T-helper 22 cell (primary cell): ENCODE data around the gene NFIB.

ENCODE experiments used
- DNase-seq: peaks from one replicate; pipeline ENCODE4 v3.0.0-alpha.2; 2020; ENCODE audit warnings: low read depth

The NFIB gene

DNA sequence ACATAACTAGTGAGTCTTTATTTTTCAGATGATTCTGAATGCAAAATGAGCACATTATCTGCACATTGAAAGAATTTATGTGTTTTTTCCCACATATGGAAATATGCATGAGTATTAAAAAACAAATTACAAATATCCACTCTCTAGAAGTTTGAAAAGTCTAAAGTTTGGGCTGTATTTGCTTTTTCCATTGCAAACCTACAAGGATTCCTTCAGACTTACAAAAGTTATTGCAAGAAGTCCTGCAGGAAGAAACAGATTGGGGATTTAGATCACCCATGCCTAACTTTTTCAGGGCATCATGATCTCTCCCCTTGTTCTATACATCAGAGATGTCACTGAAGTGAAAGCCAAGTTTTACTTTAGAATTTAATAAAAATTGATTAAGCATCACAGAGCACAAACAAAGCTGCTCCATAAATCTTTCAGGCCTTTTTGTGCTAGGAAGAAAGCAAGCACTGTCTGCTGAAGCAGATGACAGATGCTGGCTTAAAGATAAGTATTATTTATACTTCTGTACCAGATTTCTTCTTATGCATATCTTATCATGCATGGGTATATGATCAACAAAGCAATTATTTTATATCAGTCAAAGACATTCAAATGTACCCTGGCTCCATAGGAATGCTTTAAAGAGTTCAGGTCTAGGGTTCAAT, 71.7 kb downstream of the NFIB start:
- no peak for DNase-seq

DNA sequence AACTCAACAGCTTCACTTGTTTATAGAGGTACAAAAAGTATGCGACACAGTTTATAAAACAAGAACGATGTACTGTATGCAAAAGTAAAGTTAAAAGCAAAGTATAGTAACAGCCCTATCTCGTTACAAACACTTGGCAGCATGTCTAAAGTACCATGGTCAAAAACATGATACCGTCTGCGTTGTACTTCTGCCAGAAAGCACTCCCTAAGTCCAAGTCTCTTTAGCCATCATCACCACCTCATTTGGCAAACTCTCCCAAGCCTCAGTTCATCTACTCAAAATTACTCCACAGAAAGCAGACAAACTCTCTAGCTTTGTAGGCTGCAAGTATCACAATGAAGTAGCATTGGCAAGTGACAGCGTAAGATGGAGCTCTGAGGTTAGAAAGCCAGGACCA, 73.4 kb downstream of the NFIB start:
- no peak for DNase-seq

DNA sequence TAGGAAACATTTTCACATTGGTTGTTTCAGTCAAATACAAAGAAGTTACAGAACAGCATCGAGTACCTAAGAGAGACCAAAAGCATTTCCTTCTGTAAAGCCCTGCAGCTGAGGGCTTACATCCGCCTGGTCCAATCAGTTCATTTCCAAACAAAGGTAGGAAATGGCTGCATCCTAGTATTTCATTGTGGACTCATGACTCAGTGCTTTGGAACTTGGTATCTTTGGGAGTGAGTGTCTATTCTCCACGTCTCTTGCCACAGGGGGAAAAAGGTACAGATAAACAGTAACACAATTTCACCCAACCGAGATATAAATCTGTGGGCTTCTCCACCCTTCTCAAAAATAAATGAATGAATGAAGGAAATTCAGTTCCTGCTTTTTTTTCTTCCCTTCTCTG, 75.4 kb downstream of the NFIB start:
- no peak for DNase-seq

DNA sequence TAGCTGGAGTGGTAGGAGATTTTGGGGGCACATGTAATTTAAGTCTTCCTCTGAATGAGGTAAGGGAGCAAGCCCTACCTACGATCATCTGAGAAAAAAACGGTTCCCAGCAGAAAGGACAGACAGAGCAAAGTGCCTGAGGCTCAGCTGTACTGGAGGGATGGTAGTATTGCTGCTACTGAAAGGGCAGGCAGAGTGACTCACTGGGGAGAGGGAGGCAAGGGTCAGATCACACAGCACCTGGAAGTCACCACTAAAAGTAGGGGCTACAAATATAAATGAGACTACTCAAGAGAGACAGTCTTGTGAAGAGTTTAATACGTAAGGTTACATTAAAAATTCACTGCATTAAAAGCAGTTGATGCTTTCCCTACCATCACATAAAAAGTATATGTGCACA, 75.9 kb downstream of the NFIB start:
- no peak for DNase-seq

DNA sequence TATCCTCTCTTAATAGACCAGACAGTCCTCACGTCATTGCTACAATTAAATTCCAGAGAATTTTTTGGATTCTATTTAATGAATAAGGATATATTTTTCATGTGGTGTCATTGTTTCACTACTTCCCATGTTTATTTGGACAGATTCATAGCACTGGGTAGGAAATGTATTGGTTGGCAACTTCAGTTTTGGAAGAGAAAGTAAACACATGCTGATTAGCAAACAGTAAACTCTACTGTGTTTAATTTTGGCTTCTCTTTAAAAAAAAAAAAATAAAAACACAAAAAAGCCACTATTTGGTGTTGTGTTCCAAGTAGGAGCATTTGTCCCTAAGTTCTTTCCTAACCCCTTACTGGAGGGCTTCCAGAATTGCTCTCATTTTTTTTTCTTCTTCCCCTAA, 77.3 kb downstream of the NFIB start:
- DNase-seq = no peak

DNA sequence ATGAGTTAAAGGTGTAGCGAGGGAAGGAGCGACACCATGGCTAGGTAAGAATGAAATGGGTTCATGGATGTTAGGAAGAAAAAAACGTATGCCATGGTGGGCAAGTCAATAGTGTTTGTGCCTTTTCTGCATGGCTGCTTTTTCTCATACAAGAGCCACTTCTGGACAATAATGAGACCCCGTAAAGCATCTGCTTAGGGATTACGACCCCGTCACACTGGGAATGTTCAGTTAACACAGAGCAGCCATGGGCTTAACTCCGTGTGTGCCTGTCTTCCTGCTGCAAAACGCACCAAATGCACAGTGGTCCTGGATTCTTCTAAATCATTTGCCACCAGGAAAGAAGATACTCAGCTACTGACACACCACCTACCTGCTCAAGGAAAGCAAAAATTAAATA, 81.8 kb downstream of the NFIB start:
- no peak for DNase-seq

DNA sequence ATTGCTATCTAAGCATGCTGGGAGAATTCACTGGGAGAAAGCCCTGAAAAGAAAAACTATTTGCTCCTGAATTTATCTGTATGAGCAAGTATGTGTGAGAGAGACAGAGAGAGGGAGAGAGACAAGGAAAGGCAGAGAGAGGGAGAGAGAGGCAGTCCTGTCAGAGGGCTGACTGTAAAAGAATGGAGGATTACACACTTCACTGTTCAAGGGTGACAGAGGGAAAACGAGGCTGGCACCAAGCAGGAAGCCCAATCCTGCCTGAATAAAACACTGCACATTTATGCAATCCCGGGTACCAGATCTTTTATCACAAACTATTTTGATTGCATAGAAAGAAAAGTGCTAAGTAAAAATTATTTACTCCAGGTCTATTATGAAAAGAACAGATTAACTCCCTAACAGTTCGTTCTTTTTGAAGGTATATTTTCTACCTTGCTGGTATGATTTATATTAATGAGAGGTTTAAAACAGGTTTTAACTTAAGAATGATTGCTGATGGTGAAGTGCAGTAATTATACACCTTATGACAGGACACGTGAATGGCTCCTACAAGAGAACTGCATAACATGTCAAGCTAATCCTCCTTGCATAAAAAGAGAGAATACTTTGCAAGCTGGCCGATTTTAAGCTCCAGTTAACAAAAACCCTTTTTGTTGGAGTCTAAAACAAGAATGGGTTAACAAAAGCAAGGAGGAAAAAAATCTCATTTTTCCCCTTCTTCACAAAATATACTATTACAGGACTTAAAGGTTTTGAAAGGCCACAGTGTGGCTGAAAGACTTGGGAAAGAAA, 82.5 kb downstream of the NFIB start:
- no peak for DNase-seq

DNA sequence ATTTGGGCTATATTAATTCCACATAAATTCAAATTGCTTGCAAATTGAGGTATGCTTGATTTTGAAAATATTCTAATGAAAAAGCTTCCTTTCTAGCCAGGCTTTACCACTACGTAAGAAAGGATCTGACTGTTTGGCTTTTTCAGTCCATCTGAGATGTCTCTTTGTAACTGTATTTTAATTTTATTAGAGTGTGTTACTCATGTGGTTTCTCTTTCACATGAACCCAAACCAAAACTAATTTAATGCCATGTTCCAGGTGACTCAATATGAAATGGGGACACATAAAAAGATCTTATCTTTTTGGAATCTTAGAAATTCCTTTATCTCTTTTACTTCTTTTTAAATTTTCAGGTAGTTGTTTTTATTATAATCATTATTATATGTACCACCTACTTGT, 85.3 kb downstream of the NFIB start:
- no peak for DNase-seq

DNA sequence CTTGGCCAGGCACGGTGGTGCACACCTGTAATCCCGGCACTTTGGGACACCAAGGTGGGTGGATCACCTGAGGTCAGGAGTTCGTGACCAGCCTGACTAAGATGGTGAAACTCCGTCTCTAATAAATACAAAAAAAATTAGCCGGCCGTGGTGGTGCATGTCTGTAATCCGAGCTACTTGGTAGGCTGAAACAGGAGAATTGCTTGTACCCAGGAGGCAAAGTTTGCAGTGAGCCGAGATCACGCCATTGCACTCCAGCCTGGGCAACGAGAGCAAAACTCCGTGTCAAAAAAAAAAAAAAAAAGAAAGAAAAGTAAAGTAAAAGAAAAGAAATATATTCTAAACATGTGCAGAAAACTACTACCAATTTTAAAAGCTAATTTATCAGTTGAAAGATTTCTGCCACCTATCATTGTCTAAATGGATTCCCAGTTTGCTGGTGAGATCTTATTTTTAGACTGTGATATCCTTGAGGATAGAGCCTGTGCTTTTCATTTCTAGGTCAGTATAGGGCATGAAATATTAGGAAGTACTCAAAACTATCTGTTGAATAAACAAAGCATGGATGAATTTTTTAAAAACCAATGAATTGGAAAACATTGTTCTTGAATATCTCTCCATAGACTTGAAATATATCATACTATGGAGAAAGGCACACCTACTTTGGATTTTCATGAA, 86.9 kb downstream of the NFIB start:
- no peak for DNase-seq

DNA sequence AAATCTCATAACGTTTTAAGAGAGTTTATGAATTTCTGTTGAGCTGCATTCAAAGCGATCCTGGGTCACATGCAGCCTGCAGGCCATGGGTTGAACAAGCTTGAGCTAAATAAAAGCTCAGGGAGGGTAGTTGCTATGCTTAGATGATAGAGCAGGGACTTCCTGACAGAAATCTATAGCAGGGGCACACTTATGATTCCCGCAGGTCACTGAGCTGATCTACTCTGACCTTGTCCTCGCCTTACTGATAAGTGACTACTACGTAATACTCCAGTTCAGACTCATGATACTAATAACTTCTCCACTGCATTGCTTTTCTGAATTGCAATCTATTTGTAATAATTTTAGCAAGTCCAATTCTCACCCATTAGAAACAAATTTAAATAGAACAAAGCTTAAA, 90.9 kb downstream of the NFIB start:
- no peak for DNase-seq

DNA sequence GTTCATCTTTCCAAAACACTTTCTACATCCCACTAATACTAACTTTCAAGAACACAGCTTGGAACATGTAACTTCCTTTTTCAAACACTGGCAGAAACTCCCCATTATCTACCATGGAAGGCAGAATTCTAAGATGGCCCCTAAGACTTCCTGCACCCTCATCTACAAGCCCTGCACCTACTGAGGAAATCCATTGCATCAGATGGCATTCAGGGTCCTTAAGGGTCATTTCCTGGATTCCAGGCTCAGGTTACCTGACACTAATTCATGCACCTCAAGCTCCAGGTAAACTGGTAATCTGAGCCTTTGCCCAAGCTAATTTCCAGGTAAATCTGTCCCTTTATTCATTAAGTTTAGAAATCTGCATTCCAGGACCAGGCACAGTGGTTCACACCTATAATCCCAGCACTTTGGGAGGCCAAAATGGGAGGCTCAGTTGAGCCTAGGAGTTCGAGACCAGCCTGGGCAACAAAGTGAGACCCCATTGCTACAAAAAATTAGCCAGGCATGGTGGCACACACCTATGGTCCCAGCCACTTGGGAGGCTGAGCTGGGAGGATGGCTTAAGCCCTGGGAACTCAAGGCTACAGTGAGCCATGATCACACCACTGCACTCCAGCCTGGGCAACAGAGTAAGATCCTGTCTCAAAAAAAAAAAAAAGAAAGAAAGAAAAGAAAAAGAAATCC, 91.6 kb downstream of the NFIB start:
- DNase-seq = no peak

DNA sequence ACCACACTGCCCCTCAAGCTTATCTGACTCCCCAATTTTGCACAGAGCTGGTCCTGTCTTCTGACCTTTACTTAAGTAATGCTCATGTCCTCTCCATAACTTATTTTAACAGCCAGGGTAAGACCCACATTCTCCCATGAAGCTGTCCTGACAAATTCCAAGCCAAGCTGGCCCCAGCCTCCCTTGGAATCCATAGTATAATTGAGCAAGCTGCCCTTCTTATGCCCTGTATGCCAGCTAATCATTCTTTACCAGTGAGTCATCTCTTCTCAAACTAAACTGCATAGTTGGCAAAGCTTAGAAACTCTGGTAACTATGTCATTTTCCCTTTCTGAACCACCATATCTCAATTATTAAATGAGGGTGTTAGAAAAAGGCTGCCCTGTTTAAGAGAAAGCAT, 92.4 kb downstream of the NFIB start:
- DNase-seq = no peak

DNA sequence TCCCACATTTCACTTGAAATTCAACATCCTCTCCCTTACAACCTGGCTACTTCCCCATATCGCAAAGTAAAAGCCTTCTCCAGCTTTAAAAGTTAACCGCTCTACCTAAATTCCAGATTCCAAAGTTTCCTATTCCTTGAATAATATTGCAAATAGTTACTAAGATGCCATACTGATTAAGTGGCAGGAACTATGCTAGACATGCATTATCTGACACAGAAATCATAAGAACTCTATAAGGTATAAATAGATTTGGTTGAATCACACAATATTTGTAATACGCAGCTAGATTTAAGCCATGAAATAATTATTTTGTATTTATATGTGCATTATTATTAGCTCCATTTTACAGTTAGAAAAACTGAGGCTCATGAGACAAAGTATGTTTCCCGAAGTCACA, 92.8 kb downstream of the NFIB start:
- no peak for DNase-seq

DNA sequence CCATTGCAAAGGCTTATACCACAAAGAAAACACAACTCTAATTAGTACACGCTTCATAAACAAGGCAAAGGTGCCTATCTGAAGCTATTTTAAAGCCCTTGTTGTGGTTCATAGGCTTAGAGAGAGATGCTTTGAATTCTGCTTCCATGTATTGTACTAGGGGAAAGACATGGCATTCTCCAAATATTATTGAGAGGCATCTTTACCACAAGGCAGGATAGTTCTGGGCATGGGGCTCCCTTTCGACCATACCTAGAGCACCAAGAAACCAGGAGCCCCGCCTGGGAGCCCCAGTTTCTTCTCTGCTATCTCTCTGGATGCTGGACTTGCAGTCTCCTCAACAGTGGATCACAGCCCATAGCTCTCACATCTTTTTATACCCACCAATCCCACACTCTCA, 93.7 kb downstream of the NFIB start:
- DNase-seq = no peak

DNA sequence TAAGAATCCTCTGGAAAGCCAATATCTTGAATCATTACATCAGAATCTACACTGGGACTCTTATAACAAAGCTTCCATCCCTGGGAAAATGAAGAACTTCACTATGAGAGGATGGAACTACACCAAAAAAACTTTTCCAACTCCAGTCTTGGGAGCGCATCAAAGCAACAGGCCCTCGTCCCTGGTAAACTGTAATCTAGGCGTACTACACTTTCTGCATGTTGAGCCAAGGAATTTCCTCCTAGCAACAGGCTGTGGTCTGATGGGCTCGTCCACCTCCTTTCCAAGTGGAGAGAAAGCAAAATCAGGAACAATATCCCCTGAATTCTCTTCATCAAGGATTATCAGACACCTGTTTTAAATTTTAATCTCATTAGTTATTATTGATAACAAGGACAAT, 94.1 kb downstream of the NFIB start:
- DNase-seq = no peak

DNA sequence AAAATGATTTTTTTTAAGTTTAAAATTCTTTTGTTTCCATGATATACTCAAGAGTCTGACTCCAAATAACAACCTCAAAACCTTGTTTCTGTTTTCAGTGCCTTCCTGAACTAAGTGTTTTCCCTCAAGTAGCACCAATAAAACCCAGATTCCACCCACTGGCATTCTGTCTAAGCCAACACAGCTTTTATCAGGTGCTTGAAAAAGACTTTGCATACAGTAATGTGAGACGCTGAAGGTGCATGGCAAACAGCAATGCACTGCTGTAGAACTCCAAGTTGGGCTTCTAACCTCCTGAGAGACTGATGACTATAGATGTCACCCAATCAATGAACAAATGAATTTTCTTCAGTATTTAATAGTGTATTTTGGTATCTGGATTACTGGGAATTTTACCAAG, 95.7 kb downstream of the NFIB start:
- DNase-seq = no peak

DNA sequence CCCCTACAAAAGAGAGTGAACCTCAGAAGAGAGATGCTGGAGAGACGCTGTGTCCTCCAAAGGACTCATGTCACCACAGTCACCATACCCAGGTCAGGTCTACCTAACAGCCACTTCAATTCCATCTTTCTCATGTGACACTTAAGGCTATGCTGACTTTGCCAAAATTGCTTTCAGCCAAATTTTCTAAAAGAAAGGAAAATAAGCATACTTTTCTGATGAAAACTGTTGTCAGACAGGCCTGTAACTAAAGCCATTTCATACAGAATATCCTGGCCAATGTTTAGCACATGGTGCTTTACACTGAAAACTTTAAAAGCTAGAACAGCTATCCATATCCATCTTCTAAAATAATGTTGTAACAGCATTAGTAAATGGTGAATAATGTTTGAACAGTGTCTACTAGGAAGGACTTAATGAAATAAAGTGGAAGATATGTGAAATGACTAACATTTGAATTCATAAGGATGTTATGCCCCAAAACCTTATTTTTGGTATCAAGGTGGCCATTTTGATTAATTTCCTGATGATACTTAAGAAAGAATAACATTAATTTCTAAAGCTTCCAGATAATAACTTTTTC, 97.2 kb downstream of the NFIB start:
- DNase-seq = no peak

DNA sequence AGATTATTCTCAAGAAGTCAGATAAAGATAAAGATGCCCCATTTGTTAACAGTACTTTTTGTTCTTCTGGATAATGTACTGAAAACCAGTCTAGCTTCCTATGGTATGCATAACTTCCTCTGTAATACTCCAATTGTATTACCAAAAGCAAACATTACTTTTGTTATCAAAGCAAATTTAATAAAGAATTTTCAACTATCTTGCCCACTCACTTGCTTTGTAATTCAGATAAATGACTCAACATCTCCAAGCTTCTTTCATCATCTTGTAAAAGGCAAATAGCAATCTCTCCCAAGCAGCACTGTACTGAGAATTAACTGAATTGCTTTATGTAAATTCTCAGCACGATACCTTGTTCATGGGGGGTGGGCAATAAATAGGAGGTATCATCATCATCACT, 98.3 kb downstream of the NFIB start:
- no peak for DNase-seq

DNA sequence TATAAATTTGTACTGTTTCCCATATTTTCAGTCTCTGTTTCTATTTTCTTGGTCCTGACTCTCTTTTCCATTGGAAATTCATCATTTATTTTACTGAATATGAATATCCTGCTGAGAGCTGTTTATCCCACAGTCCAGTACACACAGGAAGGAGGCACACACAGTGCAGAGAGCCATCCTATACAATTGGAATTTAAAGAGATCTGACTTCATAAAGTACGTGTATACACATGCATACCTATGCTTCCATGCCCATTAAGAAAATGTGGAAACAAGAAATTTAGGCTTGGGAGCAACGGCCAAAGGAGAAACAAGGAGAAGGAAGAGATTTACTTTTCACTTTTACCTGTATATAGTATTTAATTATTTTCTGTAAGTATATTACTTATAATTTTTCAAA, 99.2 kb downstream of the NFIB start:
- no peak for DNase-seq

DNA sequence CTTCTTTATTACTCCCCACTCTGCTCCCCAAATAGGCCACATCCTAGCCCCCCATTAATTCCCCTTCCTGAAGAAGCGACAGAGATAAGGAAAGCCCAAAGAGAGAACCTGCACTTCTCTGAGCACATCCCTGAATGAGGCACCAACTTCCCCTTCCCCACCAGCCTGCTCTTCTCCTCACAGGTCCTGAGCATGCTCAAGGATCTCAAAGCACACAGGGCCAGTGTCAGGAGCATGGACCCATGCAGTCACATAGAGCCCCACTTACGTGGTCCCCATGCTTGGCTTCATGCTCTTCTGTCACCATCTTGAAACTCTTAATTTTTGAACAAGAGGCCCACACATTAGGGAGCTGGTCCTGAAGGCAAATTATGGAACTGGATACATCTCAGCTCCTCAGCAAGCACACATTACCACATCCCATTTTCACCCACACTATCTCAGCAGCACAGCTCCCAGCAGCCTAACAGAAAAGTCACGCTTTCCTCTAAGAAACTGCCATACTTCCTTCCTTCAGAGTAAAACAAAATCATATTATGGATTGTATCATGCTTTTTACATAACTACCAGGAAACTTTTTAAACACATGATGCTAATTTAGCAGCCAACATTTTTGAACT, 99.8 kb downstream of the NFIB start:
- DNase-seq = no peak

DNA sequence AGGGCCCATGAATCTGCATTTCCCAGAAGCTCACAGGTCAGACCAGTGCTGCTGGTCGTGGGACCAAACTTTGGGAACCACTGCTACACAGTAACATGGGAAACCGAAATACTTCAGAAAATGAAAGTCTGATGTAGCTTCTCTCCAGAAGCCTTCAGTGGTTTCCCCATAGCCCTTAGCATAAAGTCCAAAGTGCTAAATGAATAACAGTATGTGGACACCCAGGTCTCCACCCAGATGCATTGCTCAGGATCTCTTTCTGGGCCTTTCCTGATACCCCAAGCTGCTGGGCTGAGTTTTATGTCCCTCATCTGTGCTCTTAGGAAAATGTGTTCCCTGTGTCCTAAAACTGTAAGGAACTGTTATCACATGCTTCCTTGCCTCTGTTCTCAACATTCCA, 100.4 kb downstream of the NFIB start:
- DNase-seq = no peak
